Ramos (cell line): ENCODE results near the gene CD46.
"Not testable (repeated sequence)": the region's sequence is repeated elsewhere in the genome, so short reads cannot be mapped to it uniquely, and the experiment has no call there.

Source experiments
- in situ Hi-C: fragments of 300-500 bp; cut with MboI; formaldehyde crosslinking; loops from one replicate; pipeline ENCODE4 v1.14.3; 2022; ENCODE audit warnings: low sequenced_read_pairs; ENCODE audit not compliant: unreplicated experiment

CD46 gene

GRCh38 chr1:207750631-207751305 lies 1.1 kb upstream of the CD46 start:
- in situ Hi-C loops, result no loop called here

- in situ Hi-C loops, result not testable (repeated sequence)
These were observed 428 bp upstream of the CD46 start for GRCh38 chr1:207751463-207751789.

GRCh38 chr1:207752456-207752998 lies 673 bp downstream of the CD46 start:
- in situ Hi-C loops, result no loop called here

- in situ Hi-C loops, result no loop called here
These were observed 1.8 kb downstream of the CD46 start for GRCh38 chr1:207753611-207754010.

- in situ Hi-C loops, result no loop called here
These were observed 2.2 kb downstream of the CD46 start for GRCh38 chr1:207754011-207754410.

DNA sequence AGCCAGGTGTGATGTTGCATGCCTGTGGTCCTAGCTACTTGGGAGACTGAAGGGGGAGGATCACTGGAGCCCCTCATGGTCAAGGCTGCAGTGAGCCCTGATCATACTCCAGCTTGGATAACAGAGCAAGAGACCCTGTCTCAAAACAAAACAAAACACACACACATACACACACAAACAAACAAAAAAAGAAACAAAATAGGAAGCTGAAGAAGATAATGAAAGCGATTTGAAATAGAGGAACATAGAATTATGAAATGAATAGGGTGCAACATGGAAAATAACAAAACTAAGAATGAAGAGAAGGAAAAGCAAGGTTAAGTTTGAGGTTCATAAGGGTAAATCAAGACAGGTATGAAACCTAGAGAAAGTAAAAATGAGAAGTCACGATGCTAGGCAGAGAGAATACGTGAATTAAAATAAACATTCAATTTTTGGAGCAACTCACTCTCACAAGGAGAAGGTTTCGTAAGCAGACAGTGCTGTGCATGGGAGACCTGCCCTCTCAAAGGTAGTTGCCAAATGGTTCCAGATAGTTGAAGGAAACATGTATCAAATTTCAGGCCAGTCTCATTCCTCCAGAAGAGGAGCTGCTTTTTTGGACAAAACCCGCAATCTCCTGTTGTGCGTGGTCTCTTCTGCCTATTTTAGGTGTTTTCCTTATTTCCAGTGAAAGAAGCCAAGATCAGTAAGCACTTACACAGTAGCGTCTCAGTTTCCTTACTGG lies 3.3 kb downstream of the CD46 start:
- in situ Hi-C loops, result no loop called here

DNA sequence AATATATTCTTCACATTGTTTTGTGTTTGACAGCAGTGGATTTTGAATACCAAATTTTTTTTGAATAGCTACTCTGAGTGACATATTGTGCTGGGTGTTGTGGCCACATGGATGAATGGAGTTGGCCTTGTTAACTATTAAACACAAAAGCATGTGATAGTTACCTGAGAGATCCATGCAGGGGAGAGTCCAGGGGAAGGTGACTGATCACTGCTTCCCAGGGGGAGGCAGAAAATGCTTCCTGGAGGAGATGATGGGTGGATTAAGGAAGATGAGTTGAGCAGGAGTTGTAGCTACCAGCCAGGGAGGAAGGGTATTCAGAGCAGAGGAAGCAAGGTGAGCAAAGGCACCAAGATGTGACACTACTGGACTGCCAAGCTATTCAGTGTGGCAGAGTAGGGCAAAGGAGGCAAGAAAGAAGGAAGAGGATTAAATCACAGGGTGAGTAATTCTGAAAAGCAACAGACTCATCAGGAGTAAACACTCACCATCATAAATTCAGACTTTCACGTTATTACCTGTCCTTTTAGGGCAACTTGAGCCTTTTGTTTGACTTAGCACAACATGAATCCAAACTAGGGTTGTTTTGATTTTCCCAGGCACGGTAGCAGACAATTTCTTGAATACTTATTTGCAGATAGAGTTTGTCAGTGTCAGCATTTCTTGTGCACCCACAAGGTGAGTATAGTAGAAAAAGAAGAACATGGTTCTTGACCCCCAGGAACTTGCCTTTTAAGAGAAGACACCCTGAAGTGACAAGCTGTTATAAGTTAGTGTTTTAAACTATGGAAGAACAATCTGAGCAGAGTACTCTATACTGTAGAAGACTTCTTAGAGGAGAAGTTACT lies 4.2 kb downstream of the CD46 start:
- in situ Hi-C loops, result no loop called here

DNA sequence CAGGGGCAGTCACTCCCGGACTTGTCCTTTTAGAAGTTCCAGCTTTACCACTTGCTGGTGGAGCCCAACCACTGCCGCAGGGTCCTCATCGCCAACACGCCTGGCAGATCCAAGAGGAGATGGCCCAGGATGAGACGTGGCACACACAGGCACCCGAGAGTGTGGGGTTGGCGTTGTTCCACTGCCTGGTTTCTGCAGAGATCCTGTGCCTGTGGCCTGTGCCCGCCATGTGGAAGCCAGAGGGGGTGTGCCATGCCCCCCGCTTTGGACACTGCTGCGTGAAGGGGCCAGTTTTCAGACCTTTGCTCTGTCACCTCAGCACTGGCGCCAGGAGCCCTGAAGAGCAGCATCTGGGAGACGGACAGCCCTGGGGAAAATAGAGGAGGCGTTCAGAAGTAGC lies 10.8 kb downstream of the CD46 start:
- in situ Hi-C loops, result no loop called here

GRCh38 chr1:207763091-207763490 lies 11.2 kb downstream of the CD46 start:
- in situ Hi-C loops, result no loop called here

DNA sequence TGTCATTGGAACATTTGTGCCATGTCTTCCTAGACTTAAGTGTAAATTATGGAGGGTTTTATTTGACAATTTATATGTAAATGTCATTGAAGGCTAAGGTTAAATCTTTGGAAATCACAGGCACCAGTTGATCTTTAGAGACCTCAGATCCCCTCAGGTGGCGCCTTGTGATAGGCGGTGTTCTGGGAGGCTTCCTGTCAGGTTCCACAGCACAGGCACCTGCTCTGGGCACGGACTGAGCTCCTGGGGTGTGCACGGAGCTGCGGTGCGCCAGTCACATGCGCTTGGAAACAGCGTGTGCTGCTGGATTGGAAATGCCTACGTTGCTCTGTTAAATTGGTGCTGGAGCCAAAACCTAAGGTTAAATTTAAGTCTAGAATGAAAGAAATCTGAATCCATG lies 12.1 kb downstream of the CD46 start:
- in situ Hi-C loops, result no loop called here

- in situ Hi-C loops, result no loop called here
These were observed 14.7 kb downstream of the CD46 start for GRCh38 chr1:207766569-207766968.

DNA sequence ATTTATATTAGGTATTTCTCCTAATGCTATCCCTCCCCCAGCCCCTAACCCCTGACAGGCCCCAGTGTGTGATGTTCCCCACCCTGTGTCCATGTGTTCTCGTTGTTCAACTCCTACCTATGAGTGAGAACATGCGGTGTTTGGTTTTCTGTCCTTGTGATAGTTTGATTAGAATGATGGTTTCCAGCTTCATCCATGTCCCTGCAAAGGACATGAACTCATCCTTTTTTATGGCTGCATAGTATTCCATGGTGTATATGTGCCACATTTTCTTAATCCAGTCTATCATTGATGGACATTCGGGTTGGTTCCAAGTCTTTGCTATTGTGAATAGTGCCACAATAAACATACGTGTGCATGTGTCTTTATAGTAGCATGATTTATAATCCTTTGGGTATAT lies 18.7 kb downstream of the CD46 start:
- in situ Hi-C loops, result not testable (repeated sequence)

GRCh38 chr1:207776045-207776444 lies 24.2 kb downstream of the CD46 start:
- in situ Hi-C loops, result not testable (repeated sequence)

DNA sequence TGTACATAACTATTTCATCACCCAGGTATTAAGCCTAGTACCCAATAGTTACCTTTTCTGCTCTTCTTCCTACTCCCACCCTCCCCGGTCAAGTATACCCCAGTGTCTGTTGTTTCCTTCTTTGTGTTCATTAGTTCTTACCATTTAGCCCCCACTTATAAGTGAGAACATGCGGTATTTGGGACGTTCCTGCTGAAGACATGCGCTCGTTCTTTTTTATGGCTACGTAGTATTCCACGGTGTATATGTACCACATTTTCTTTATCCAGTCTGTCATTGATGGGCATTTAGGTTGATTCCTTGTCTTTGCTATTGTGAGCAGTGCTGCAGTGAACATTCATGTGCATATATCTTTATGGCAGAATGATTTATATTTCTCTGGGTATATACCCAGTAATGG lies 25.6 kb downstream of the CD46 start:
- in situ Hi-C loops, result not testable (repeated sequence)

DNA sequence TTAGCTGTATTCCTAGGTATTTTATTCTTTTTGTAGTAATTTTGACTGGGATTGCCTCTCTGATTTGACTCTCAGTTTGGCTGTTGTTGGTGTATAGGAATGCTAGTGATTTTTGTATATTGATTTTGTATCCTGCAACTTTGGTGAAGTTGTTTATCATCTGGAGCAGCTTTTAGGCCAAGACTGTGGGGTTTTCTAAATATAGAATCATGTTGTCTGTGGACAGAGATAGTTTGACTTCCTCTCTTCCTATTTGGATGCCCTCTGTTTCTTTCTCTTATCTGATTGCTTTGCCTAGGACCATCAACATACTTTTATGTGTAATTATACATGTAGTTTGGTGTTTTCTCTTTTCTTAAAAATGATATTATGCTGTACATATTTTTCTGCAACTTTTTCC lies 27.2 kb downstream of the CD46 start:
- in situ Hi-C loops, result no loop called here

GRCh38 chr1:207781312-207781711 lies 29.5 kb downstream of the CD46 start:
- in situ Hi-C loops, result no loop called here

- in situ Hi-C loops, result no loop called here
These were observed 35.9 kb downstream of the CD46 start for GRCh38 chr1:207787776-207788175.

DNA sequence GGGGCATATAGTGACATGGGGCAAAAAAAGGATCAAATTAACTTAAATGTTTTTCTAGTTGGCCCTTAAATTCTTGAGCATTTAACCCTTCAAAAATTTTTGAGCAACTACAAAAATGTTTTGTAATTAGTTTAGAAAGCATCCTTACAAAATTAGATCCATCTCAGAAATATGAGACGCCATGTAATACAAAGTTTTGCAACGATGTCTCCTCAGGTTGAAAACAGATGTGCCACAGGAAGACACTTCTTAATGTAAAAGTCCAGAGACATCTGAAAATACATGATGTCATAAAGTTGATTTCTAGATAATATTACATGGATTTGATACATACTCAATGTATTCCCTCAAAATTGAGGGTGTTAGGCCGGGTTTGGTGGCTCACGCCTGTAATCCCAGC lies 37.5 kb downstream of the CD46 start:
- in situ Hi-C loops, result no loop called here

GRCh38 chr1:207789792-207790787 lies 38.2 kb downstream of the CD46 start:
- in situ Hi-C loops, result no loop called here

DNA sequence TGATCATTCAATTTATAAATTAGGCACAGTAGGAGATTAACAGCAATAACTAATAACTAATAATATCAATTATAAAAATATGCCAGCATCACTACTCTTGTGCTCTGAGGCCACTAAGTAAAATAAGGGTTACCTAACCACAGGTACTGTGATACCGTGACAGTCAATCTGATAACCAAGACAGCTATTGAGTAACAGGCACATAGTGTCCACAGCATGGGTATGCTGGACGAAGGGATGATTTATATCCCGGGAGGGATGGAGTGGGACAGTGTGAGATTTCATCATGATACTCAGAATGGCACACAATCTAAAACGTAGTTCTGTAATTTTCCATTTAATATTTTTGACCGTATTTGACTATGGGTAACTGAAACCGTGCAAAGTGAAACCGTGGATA lies 39.4 kb downstream of the CD46 start:
- in situ Hi-C loops, result no loop called here
